ENCODE results near the gene HBE1. TPM values are rescaled to one million over a fixed set of nuclear protein-coding genes. Genes with fewer than 3 reads are reported as not detected.
A peak's percentile ranks its signal among the peaks of the same experiment; 100 is the strongest.

The HBE1 gene
- polyA plus RNA-seq, 3 donors: not detected

- Mint-ChIP-seq H3K9me3 (peaks cover 0 to 3% (median under 1%) of the 10 kb centered on the region in 7 donors), H3K27ac (peak overlapping the region in 2 of 7 donors; percentile 67 to 77), H3K36me3 (no peaks in the 10 kb centered on the region), H3K4me1 (peaks cover 4% of the 10 kb centered on the region), H3K27me3 (ENCODE audit: low read depth in 3 of 3) (peaks cover 0 to 3% (median 1%) of the 10 kb centered on the region in 3 donors), H3K4me3 (no peak overlapping the region)
- Histone ChIP-seq H3K4me2 (replicated peaks; ENCODE audit: extremely low read depth, low read length, poor library complexity, severe bottlenecking) (no peak overlapping the region), H3K9ac (ENCODE audit: insufficient read depth, low read length, poor library complexity, severe bottlenecking) (no peak overlapping the region), H3K79me2 (ENCODE audit: insufficient read depth, low read length) (no peaks in the 10 kb centered on the region), H3K27ac (ENCODE audit: low read depth in 1 of 2, low read length in 2 of 2) (no peak overlapping the region), H4K20me1 (ENCODE audit: insufficient read depth, low read length) (no peaks in the 10 kb centered on the region), H3K4me3 (replicated peaks in 1 of 3; ENCODE audit: low read depth in 2 of 3, low read length in 3 of 3) (no peak overlapping the region), H2AFZ (ENCODE audit: insufficient read depth, low read depth, low read length, poor library complexity, severe bottlenecking) (no peak overlapping the region), H3K4me1 (ENCODE audit: control insufficient read depth in 1 of 2, insufficient read depth in 2 of 2, low read length in 2 of 2) (peaks cover 0 to 4% of the 10 kb centered on the region in 2 donors), H3K27me3 (ENCODE audit: control insufficient read depth in 2 of 2, insufficient read depth in 2 of 2, low read length in 2 of 2) (no peaks in the 10 kb centered on the region), H3K36me3 (replicated peaks in 1 of 2; ENCODE audit: control insufficient read depth in 1 of 2, insufficient read depth in 2 of 2, low read length in 2 of 2) (no peaks in the 10 kb centered on the region), H3K9me3 (replicated peaks in 1 of 2; ENCODE audit: control insufficient read depth in 1 of 2, insufficient read depth in 1 of 2, low read length in 2 of 2) (no peaks in the 10 kb centered on the region)
- no peak for TF ChIP-seq CTCF (IDR thresholded peaks at IDR 0.05)
- DNase-seq: peak; percentile 43 to 83 (median 52)
- WGBS (ENCODE audit: insufficient coverage): 28% methylated on average over 2 of the region's 3 CpGs
- intact Hi-C loops (cut with micrococcal nuclease): no loop called here
Measured at GRCh38 chr11:5280582-5281102, 10.9 kb upstream of the HBE1 start.

DNA sequence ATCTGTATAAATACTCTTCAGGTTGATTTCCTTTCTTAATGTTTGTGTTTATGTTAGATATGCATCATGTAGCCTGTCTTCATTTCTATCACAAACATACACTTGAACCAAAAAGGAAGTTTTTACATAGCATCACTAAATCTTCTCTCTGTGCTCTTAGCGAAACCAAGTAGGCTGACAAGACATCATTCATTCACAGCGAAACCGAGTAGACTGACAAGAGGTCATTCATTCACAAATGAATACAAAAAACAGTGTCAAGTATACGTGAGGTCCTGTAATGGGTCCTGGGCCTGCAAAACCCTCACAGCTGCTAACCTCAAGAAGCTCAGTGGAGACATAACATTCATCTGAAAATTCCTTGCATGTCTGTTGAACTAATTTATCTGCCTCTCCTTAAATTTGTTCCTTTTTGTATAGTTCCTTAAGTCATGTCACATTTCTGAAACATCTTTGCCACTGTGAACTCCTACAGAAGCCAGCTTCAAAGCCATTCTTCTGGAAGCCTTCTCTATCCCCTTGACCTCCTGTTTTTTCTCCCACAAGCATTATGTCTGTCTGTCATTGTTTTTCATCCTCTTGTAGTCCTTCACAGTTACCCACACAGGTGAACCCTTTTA, 9.8 kb upstream of the HBE1 start:
- WGBS (ENCODE audit: insufficient coverage): 100% methylated on average over 1 of the region's 4 CpGs
- intact Hi-C loops (cut with micrococcal nuclease): no loop called here
- H2AFZ ChIP-seq (ENCODE audit: insufficient read depth, low read depth, low read length, poor library complexity, severe bottlenecking): no peak overlapping the region
- no peak for DNase-seq
- Mint-ChIP-seq H3K36me3 (no peaks in the 10 kb centered on the region), H3K4me3 (no peak overlapping the region), H3K9me3 (peaks cover 0 to 3% (median 0%) of the 10 kb centered on the region in 7 donors), H3K4me1 (peaks cover 4% of the 10 kb centered on the region), H3K27me3 (ENCODE audit: low read depth in 3 of 3) (peaks cover 0 to 3% (median 1%) of the 10 kb centered on the region in 3 donors), H3K27ac (no peak overlapping the region)
- H3K27ac ChIP-seq (ENCODE audit: low read depth in 1 of 2, low read length in 2 of 2): no peak overlapping the region
- no peak overlapping the region for H3K4me3 ChIP-seq (replicated peaks in 1 of 3; ENCODE audit: low read depth in 2 of 3, low read length in 3 of 3)
- H3K4me1 ChIP-seq (ENCODE audit: control insufficient read depth in 1 of 2, insufficient read depth in 2 of 2, low read length in 2 of 2): peaks cover 0 to 4% of the 10 kb centered on the region in 2 donors
- no peaks in the 10 kb centered on the region for H4K20me1 ChIP-seq (ENCODE audit: insufficient read depth, low read length)
- no peak overlapping the region for H3K4me2 ChIP-seq (replicated peaks; ENCODE audit: extremely low read depth, low read length, poor library complexity, severe bottlenecking)
- no peaks in the 10 kb centered on the region for H3K79me2 ChIP-seq (ENCODE audit: insufficient read depth, low read length)
- H3K9me3 ChIP-seq (replicated peaks in 1 of 2; ENCODE audit: control insufficient read depth in 1 of 2, insufficient read depth in 1 of 2, low read length in 2 of 2): no peaks in the 10 kb centered on the region
- H3K9ac ChIP-seq (ENCODE audit: insufficient read depth, low read length, poor library complexity, severe bottlenecking): no peak overlapping the region
- no peaks in the 10 kb centered on the region for H3K36me3 ChIP-seq (replicated peaks in 1 of 2; ENCODE audit: control insufficient read depth in 1 of 2, insufficient read depth in 2 of 2, low read length in 2 of 2)
- TF ChIP-seq CTCF (IDR thresholded peaks at IDR 0.05): no peak
- H3K27me3 ChIP-seq (ENCODE audit: control insufficient read depth in 2 of 2, insufficient read depth in 2 of 2, low read length in 2 of 2): no peaks in the 10 kb centered on the region
